ENCODE measurements around the gene TPTE2.

GRCh38 chr13:19589312-19589711 lies 28.0 kb upstream of the TPTE2 start:
- TF ChIP-seq, protein P1, sequence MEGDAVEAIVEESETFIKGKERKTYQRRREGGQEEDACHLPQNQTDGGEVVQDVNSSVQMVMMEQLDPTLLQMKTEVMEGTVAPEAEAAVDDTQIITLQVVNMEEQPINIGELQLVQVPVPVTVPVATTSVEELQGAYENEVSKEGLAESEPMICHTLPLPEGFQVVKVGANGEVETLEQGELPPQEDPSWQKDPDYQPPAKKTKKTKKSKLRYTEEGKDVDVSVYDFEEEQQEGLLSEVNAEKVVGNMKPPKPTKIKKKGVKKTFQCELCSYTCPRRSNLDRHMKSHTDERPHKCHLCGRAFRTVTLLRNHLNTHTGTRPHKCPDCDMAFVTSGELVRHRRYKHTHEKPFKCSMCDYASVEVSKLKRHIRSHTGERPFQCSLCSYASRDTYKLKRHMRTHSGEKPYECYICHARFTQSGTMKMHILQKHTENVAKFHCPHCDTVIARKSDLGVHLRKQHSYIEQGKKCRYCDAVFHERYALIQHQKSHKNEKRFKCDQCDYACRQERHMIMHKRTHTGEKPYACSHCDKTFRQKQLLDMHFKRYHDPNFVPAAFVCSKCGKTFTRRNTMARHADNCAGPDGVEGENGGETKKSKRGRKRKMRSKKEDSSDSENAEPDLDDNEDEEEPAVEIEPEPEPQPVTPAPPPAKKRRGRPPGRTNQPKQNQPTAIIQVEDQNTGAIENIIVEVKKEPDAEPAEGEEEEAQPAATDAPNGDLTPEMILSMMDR (IDR thresholded peaks at IDR 0.05; ENCODE audit: poor library complexity, severe bottlenecking), result no peak
- TF ChIP-seq, protein P2, sequence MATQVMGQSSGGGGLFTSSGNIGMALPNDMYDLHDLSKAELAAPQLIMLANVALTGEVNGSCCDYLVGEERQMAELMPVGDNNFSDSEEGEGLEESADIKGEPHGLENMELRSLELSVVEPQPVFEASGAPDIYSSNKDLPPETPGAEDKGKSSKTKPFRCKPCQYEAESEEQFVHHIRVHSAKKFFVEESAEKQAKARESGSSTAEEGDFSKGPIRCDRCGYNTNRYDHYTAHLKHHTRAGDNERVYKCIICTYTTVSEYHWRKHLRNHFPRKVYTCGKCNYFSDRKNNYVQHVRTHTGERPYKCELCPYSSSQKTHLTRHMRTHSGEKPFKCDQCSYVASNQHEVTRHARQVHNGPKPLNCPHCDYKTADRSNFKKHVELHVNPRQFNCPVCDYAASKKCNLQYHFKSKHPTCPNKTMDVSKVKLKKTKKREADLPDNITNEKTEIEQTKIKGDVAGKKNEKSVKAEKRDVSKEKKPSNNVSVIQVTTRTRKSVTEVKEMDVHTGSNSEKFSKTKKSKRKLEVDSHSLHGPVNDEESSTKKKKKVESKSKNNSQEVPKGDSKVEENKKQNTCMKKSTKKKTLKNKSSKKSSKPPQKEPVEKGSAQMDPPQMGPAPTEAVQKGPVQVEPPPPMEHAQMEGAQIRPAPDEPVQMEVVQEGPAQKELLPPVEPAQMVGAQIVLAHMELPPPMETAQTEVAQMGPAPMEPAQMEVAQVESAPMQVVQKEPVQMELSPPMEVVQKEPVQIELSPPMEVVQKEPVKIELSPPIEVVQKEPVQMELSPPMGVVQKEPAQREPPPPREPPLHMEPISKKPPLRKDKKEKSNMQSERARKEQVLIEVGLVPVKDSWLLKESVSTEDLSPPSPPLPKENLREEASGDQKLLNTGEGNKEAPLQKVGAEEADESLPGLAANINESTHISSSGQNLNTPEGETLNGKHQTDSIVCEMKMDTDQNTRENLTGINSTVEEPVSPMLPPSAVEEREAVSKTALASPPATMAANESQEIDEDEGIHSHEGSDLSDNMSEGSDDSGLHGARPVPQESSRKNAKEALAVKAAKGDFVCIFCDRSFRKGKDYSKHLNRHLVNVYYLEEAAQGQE (IDR thresholded peaks at IDR 0.05; ENCODE audit: borderline replicate concordance), result no peak
- TF ChIP-seq EZH2 (IDR thresholded peaks at IDR 0.05; ENCODE audit: borderline replicate concordance, insufficient read depth, low read length, poor library complexity, severe bottlenecking) (no peak), RAD21 (conservative IDR thresholded peaks at IDR 0.05) (no peak), EP300 (conservative IDR thresholded peaks at IDR 0.05; ENCODE audit: poor library complexity, severe bottlenecking) (no peak)
